ENCODE data around the gene LLGL1.

LLGL1 gene

GRCh38 chr17:18225121-18225641, at the start of gene LLGL1:
Gene LLGL1, plus strand, starts transcription at chr17:18225635. Its CDS starts 48 bp downstream, at chr17:18225683.
- DNase-seq (ENCODE audit: extremely low read depth in 1 of 2, low read depth in 1 of 2) = peak; percentile 92

DNA sequence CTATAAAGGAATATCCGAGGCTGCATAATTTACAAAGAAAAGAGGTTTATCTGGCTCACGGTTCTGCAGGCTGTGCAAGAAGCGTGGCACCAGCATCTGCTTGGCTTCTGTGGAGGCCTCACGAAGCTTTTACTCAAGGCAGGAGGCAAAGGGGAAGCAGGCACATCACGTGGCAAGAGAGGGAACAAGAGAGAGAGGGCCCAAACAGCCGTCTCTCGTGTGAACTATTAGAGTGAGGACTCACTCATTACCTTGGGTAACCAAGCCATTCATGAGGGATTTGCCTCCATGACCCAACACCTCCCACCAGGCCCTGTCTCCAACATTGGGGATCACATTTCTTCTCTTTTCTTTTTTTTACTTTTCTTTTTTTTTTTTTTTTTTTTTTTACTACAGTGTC, 49.3 kb upstream of the LLGL1 start:
- DNase-seq (ENCODE audit: extremely low read depth in 1 of 2, low read depth in 1 of 2) = no peak

DNA sequence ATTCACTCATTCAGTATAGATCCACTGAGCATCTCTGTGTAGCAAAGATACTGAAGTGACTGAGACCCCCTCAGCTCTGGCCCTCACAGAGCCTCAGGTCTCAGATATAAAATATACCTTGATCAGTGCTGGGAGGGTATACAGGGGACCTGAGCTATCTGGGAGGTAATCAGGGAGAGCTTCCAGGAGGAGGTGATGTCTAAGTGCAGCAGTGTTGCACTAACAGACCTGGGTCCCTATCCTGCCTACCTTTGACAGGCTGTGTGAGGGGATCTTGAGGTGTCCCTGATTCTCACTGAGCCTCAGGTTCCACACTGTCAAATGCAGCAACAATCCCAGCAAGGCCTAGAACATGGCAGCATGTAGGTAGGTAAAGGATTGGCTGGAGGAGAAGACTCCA, 48.3 kb upstream of the LLGL1 start:
- no peak for DNase-seq (ENCODE audit: extremely low read depth in 1 of 2, low read depth in 1 of 2)

GRCh38 chr17:18177722-18178121, 47.7 kb upstream of the LLGL1 start:
- no peak for DNase-seq (ENCODE audit: extremely low read depth in 1 of 2, low read depth in 1 of 2)

- DNase-seq (ENCODE audit: extremely low read depth in 1 of 2, low read depth in 1 of 2) = no peak
Measured at GRCh38 chr17:18179196-18179595, 46.2 kb upstream of the LLGL1 start.

GRCh38 chr17:18179804-18180203, 45.6 kb upstream of the LLGL1 start:
- DNase-seq (ENCODE audit: extremely low read depth in 1 of 2, low read depth in 1 of 2) = no peak

DNA sequence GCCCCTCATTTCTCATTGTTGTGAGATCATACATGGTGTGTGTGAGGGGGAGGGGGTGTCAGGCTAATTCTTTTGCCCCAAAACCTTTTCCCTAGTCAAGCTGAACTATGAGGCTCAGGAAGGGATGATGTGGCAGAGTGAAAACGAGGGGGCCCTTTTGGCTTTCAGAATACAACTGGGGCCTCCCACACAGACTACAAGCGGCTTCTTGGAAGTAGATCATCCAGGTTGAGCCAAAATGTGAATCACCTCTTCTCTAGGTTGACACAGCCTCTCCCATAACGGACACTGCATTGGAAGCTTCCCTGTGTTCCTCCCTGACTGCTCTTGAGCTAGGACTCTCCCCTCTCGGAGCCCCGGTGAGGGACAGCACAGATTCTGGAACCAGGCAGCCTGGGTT, 44.1 kb upstream of the LLGL1 start:
- DNase-seq (ENCODE audit: extremely low read depth in 1 of 2, low read depth in 1 of 2) = peak; percentile 29 to 78

DNA sequence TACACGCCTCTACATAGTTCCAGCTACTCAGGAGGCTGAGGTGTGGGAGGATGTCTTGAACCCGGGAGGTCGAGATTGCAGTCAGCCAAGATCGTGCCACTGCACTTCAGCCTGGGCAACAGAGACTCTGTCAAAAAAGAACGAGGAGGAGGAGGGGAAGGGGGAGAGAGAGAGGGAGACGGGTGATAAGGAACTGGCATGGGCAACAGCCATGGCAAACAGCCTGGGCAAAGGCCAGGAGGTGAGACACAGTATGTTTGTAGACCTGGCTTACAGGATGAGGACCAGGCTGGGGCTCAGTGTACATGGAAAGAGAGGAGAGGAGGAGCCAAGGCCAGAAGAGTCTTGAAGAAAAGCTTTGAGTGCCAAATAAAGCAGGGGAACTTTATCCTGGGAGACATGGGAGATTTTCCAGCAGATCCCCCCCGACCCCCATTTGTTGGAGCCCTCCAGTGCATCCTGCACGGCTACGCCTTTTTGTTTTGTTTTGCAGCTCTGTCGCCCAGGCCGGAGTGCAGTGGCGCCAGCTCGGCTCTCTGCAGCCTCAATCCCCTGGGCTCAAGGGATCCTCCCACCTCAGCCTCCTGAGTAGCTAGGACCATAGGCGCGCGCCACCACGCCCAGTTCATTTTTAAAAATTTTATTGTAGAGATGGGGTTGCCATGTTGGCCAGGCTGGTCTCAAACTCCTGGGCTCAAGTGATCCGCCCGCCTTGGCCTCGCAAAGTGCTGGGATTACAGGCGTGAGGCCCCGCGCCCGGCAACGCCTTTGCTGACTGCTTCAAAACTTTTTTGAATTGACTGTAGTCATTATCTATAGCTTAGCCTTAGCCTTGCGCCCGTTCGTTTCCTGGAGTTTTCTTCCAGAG, 43.1 kb upstream of the LLGL1 start:
- no peak for DNase-seq (ENCODE audit: extremely low read depth in 1 of 2, low read depth in 1 of 2)

- peak; percentile 68 to 73 for DNase-seq (ENCODE audit: extremely low read depth in 1 of 2, low read depth in 1 of 2)
Measured at GRCh38 chr17:18182978-18183333, 42.5 kb upstream of the LLGL1 start.

DNA sequence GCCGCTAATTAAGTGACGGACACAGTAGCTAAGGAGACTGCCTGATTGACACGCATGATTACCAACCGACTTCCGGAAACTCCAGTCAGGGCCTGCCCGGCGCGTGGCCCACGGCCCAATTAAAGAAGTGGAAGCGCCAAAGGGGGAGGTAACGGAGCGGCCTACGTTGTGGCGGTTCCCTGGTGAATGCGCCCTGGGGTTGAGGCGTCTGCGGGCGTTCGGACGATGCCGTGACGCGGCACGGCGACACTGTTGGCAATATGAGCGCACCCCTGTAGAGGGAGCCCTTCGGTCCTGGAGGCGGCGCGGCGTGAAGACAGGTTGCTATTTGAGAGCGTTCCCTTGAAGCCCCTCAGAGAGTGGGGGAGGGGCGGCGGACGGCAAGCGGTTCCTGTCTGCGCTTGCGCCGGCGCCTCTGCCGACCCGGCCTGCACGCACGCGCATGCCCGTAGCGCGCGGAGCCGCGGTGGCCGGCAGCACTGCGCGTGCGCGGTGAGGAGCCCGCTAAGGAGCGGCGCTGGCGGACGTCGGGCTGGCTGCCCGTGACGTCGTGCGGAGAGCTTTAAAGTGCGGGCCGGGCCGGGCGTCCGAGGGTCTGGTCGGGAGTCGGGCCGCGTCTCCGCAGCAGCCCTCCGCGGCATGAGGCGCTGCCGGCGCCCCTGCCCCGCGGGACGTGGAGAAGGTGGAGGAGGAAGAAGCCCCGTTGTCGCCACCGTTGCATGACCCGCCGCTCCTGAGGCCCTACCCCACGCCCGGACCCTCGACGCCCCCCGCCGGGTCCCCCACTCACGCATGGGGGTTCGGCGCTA, 41.9 kb upstream of the LLGL1 start, which contains the start of gene ALKBH5:
Gene ALKBH5 (plus strand): TSS at position 495 of the 809 bp plus-strand sequence. CDS start 416 bp downstream, outside the sequence.
- peak; percentile 96 to 97 for DNase-seq (ENCODE audit: extremely low read depth in 1 of 2, low read depth in 1 of 2)

- DNase-seq (ENCODE audit: extremely low read depth in 1 of 2, low read depth in 1 of 2) = peak; percentile 36 to 63
Measured at GRCh38 chr17:18184143-18185031, 41.0 kb upstream of the LLGL1 start.

- DNase-seq (ENCODE audit: extremely low read depth in 1 of 2, low read depth in 1 of 2) = no peak
Measured at GRCh38 chr17:18185391-18185790, 40.0 kb upstream of the LLGL1 start.

DNA sequence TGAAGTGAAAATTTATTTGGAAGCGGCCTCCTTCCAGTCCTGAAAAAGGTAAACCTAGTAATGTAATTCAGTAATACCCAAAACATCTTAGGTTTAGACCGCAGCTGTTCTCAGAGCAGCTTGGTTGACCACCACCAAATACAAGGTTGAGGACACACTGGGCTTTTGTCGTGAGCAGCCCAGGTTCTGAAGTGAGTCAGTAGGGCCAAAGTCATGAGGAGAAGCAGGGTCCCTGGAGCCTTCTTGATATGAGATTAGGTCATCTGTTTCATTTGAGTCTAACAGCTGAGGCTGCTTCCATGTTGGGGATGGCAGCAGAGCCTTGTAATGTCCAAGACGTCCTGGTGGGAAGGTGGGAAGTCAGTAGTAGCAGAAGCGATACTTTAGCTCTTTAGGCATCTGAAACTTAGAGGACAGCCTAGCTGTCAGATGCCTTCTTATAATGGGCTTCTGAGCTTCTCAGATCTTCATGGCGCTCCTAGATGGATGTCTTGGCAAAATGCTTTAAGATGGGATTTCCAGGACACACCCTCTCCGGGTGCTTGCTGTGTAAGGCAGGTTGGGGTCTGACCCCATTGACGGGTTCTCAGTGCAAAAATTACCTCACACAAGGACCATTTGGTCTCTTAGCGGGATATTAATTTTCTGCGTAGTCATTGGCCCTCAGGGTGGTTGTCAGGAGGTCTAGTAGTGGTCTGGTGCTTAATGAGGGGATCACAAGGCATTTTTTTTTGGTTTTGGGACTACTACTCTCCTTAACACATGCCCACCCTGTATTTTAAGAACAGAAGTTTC, 39.4 kb upstream of the LLGL1 start:
- DNase-seq (ENCODE audit: extremely low read depth in 1 of 2, low read depth in 1 of 2) = no peak

- DNase-seq (ENCODE audit: extremely low read depth in 1 of 2, low read depth in 1 of 2) = no peak
Measured at GRCh38 chr17:18186627-18186982, 38.8 kb upstream of the LLGL1 start.

- DNase-seq (ENCODE audit: extremely low read depth in 1 of 2, low read depth in 1 of 2) = no peak
Measured at GRCh38 chr17:18187226-18187625, 38.2 kb upstream of the LLGL1 start.

- DNase-seq (ENCODE audit: extremely low read depth in 1 of 2, low read depth in 1 of 2) = peak; percentile 15 to 29
Measured at GRCh38 chr17:18187821-18188761, 37.3 kb upstream of the LLGL1 start.

- DNase-seq (ENCODE audit: extremely low read depth in 1 of 2, low read depth in 1 of 2) = no peak
Measured at GRCh38 chr17:18190628-18191235, 34.7 kb upstream of the LLGL1 start.

GRCh38 chr17:18191236-18191667, 34.2 kb upstream of the LLGL1 start:
- DNase-seq (ENCODE audit: extremely low read depth in 1 of 2, low read depth in 1 of 2) = no peak

Measured in stimulated activated CD8-positive, alpha-beta memory T cell treated with anti-CD3 and anti-CD28 coated beads, Interleukin-7, amount 100 ng/mL, for 48 hours (primary cell).